ENCODE measurements around the gene IQGAP3. TPM values are rescaled to one million over a fixed set of nuclear protein-coding genes. Genes with fewer than 3 reads are reported as not detected.

The IQGAP3 gene
- total RNA-seq, 1 experiment from 2014 or later: 25.6 TPM

- H3K27ac ChIP-seq (ENCODE audit: low read length): peak overlapping the region; percentile 92
- H3K4me3 ChIP-seq (ENCODE audit: low read depth in 2 of 2, low read length in 2 of 2): peak overlapping the region; percentile 32 to 47
- ATAC-seq (peak; percentile 61), DNase-seq (ENCODE audit: low read depth, low spot score) (peak; percentile 95)
- peaks cover 34% of the 10 kb centered on the region for H3K4me1 ChIP-seq (ENCODE audit: control insufficient read depth, insufficient read depth, low read length)
- peaks cover 5% of the 10 kb centered on the region; the same call in 1 of the 2 replicates for H3K36me3 ChIP-seq (ENCODE audit: control insufficient read depth, insufficient read depth, low read length)
- no peaks in the 10 kb centered on the region for H3K27me3 ChIP-seq (ENCODE audit: control insufficient read depth, insufficient read depth, low read length)
- TF ChIP-seq TCF7L2 (IDR thresholded peaks at IDR 0.05; ENCODE audit: low read depth, low read length): no peak
- TF ChIP-seq POLR2AphosphoS5 (IDR thresholded peaks at IDR 0.05; ENCODE audit: low read depth, low read length): 0 out of 2 replicates have a peak, but pooled peaks have one; percentile 42
- TF ChIP-seq SIN3A (IDR thresholded peaks at IDR 0.05; ENCODE audit: borderline replicate concordance, insufficient read depth, low read depth, low read length): no peak
- no peak for TF ChIP-seq CTCF (IDR thresholded peaks at IDR 0.05)
- CTCF ChIA-PET: interaction anchor here (0.6 to 1.0 kb wide), 4 partner anchors 16 to 77 kb away, joined by 3 to 6 read pairs (median 4); no protein-coding TSS in a partner anchor
- intact Hi-C loops (cut with micrococcal nuclease; ENCODE audit: unreplicated experiment) (no loop called here), in situ Hi-C loops (cut with HindIII; ENCODE audit: low pct_unique_long_range_greater_than_20kb, low sequenced_read_pairs) (no loop called here)
- POLR2A ChIA-PET: interaction anchor here (0.6 to 1.0 kb wide), 5 partner anchors 8 to 115 kb away, joined by 3 read pairs; no protein-coding TSS in a partner anchor
- BruUV-seq (replicated peaks): no TSS peak
- H3K9me3 ChIP-seq (ENCODE audit: control insufficient read depth, insufficient read depth, low read depth, low read length): no peaks in the 10 kb centered on the region
These were observed 67.3 kb downstream of the IQGAP3 start for GRCh38 chr1:156504821-156505678.

- DNase-seq (ENCODE audit: low read depth, low spot score) (peak; percentile 33), ATAC-seq (no peak)
- H3K4me3 ChIP-seq (ENCODE audit: low read depth in 2 of 2, low read length in 2 of 2): peak overlapping the region in 1 of 2 experiments; percentile 47; a peak in 2 of 4 replicates
- peaks cover 8% of the 10 kb centered on the region; the same call in 1 of the 2 replicates for H3K36me3 ChIP-seq (ENCODE audit: control insufficient read depth, insufficient read depth, low read length)
- ChIA-PET POLR2A (interaction anchor here (0.6 to 1.0 kb wide), 5 partner anchors 8 to 115 kb away, joined by 3 read pairs; no protein-coding TSS in a partner anchor), CTCF (interaction anchor here (0.6 to 1.0 kb wide), 4 partner anchors 16 to 78 kb away, joined by 3 to 6 read pairs (median 4); no protein-coding TSS in a partner anchor)
- H3K27me3 ChIP-seq (ENCODE audit: control insufficient read depth, insufficient read depth, low read length): no peaks in the 10 kb centered on the region
- H3K9me3 ChIP-seq (ENCODE audit: control insufficient read depth, insufficient read depth, low read depth, low read length): no peaks in the 10 kb centered on the region
- BruUV-seq (replicated peaks): no TSS peak
- in situ Hi-C loops (cut with HindIII; ENCODE audit: low pct_unique_long_range_greater_than_20kb, low sequenced_read_pairs) (no loop called here), intact Hi-C loops (cut with micrococcal nuclease; ENCODE audit: unreplicated experiment) (no loop called here)
- H3K27ac ChIP-seq (ENCODE audit: low read length): peak overlapping the region; percentile 92
- TF ChIP-seq, protein P1, sequence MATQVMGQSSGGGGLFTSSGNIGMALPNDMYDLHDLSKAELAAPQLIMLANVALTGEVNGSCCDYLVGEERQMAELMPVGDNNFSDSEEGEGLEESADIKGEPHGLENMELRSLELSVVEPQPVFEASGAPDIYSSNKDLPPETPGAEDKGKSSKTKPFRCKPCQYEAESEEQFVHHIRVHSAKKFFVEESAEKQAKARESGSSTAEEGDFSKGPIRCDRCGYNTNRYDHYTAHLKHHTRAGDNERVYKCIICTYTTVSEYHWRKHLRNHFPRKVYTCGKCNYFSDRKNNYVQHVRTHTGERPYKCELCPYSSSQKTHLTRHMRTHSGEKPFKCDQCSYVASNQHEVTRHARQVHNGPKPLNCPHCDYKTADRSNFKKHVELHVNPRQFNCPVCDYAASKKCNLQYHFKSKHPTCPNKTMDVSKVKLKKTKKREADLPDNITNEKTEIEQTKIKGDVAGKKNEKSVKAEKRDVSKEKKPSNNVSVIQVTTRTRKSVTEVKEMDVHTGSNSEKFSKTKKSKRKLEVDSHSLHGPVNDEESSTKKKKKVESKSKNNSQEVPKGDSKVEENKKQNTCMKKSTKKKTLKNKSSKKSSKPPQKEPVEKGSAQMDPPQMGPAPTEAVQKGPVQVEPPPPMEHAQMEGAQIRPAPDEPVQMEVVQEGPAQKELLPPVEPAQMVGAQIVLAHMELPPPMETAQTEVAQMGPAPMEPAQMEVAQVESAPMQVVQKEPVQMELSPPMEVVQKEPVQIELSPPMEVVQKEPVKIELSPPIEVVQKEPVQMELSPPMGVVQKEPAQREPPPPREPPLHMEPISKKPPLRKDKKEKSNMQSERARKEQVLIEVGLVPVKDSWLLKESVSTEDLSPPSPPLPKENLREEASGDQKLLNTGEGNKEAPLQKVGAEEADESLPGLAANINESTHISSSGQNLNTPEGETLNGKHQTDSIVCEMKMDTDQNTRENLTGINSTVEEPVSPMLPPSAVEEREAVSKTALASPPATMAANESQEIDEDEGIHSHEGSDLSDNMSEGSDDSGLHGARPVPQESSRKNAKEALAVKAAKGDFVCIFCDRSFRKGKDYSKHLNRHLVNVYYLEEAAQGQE (IDR thresholded peaks at IDR 0.05; ENCODE audit: insufficient read depth in 1 of 2, low read depth in 2 of 2, low read length in 1 of 2): no peak
- TF ChIP-seq POLR2AphosphoS5 (IDR thresholded peaks at IDR 0.05; ENCODE audit: low read depth, low read length) (no peak), CTCF (IDR thresholded peaks at IDR 0.05) (no peak), SIN3A (IDR thresholded peaks at IDR 0.05; ENCODE audit: borderline replicate concordance, insufficient read depth, low read depth, low read length) (no peak), TCF7L2 (IDR thresholded peaks at IDR 0.05; ENCODE audit: low read depth, low read length) (no peak)
- H3K4me1 ChIP-seq (ENCODE audit: control insufficient read depth, insufficient read depth, low read length): peaks cover 34% of the 10 kb centered on the region
These were observed 67.9 kb downstream of the IQGAP3 start for GRCh38 chr1:156504438-156504813.
